Transverse colon (tissue), 4 donors: ENCODE measurements around the gene ZNF581. TPM values are rescaled to one million over a fixed set of nuclear protein-coding genes. Genes with fewer than 3 reads are reported as not detected.

Experiments used
- DNase-seq: peaks from one replicate; pipeline ENCODE4 v3.0.0-alpha.2; 2019
- H3K27ac ChIP-seq, 4 donors: fragments of 200-600 bp; sonication (generic); 2 replicates each; pipeline ENCODE4 v1.5.1; 2016 to 2018; ENCODE audit warnings: inconsistent platforms in 4 of 4
- H3K27me3 ChIP-seq: fragments of 200-600 bp; sonication (generic); 2 replicates; pipeline ENCODE4 v1.5.1; 2017; ENCODE audit warnings: inconsistent platforms
- H3K36me3 ChIP-seq, 4 donors: fragments of 200-600 bp; sonication (generic); 2 replicates each; pipeline ENCODE4 v1.5.1; 2017 to 2019; ENCODE audit warnings: inconsistent platforms in 4 of 4
- H3K4me1 ChIP-seq, 4 donors: fragments of 200-600 bp; sonication (generic); 2 replicates each; pipeline ENCODE4 v1.5.1; 2017 to 2020; ENCODE audit warnings: inconsistent platforms in 4 of 4
- H3K4me3 ChIP-seq, 4 donors: fragments of 200-600 bp; sonication (generic); 1 replicate in 1 of 4; 2 replicates in 3 of 4; pipeline versions ENCODE4 v1.5.1 to v1.6.1; 2017 to 2019; ENCODE audit warnings: inconsistent platforms in 4 of 4
- H3K9me3 ChIP-seq, 2 donors: fragments of 200-600 bp; sonication (generic); 2 replicates each; pipeline ENCODE4 v1.5.1; 2017 to 2019; ENCODE audit warnings: inconsistent platforms in 2 of 2
- CTCF ChIP-seq, 5 experiments: fragments of 200-600 bp in 3 of 5; fragments of 450-650 bp in 2 of 5; sonication (generic) in 3 of 5; IDR thresholded peaks; 1 replicate in 2 of 5; 2 replicates in 3 of 5; pipeline ENCODE4 v1.5.1; 2016 to 2017; ENCODE audit warnings: antibody characterized with exemption in 5 of 5, inconsistent platforms in 3 of 5, mild to moderate bottlenecking in 2 of 5, moderate library complexity in 1 of 5
- EP300 ChIP-seq: sonication (generic); formaldehyde crosslinking; IDR thresholded peaks from one replicate; pipeline ENCODE4 v1.6.1; 2017; ENCODE audit warnings: antibody characterized with exemption, low read depth
- POLR2A ChIP-seq: fragments of 450-650 bp; IDR thresholded peaks from one replicate; pipeline ENCODE4 v1.6.1; 2016; ENCODE audit warnings: antibody characterized with exemption, mild to moderate bottlenecking, moderate library complexity
- POLR2AphosphoS5 ChIP-seq, 3 donors: sonication (generic); formaldehyde crosslinking; IDR thresholded peaks; one replicate each; pipeline ENCODE4 v1.6.1; 2016; ENCODE audit warnings: antibody characterized with exemption in 3 of 3
- WGBS, 2 donors: methylation state at CpG; one replicate each; pipeline ENCODE4 v1.1.5; 2018; ENCODE audit warnings: low coverage in 1 of 2; 5-methylcytosine and 5-hydroxymethylcytosine counted together
- in situ Hi-C, 4 donors: fragments of 200-750 bp; cut with MboI; loops; one replicate each; pipeline versions ENCODE4 v1.15.0 to v1.15.1; 2017; ENCODE audit warnings: low sequenced_read_pairs in 3 of 4, low pct_ligation_motif_present in 1 of 4, low pct_unique_long_range_greater_than_20kb in 1 of 4
- intact Hi-C: fragments of 100-400 bp; cut with DNase I; formaldehyde crosslinking; loops from one replicate; pipeline ENCODE4 v1.15.1; 2023; ENCODE audit warnings: low total_unique reads
- total RNA-seq, 4 donors: library from RNA; depleted of rRNA; stranded (reverse); fragments of >200 nt; gene quantifications; one replicate each; pipeline ENCODE4 v1.1.0, GENCODE V29; 2016

ZNF581 gene
- total RNA-seq, 4 donors from 2014 or later, result 4.1 to 19.7 (median 10.0) TPM

- WGBS, 2 donors, result 56 to 72% methylated on average over 6 to 9 of the region's 9 CpGs
- Histone ChIP-seq H3K27ac (peak overlapping the region; percentile 94 to 99 (median 96)), H3K27me3 (no peaks in the 10 kb centered on the region), H3K36me3 (no peaks in the 10 kb centered on the region), H3K4me1 (peaks cover 12 to 35% (median 19%) of the 10 kb centered on the region in 4 donors), H3K9me3 (no peaks in the 10 kb centered on the region), H3K4me3 (no peak overlapping the region)
- DNase-seq, result no peak
- in situ Hi-C loops, result loop anchor here in 1 of 4 donors (10.0 kb wide), 1 partner anchor 92 kb away; no protein-coding TSS in a partner anchor
- intact Hi-C loops, result loop anchor here (10.0 kb wide), 1 partner anchor 492 kb away; the partner anchor contains the start of gene PPP1R12C
- TF ChIP-seq POLR2A (no peak), CTCF (IDR thresholded peaks at IDR 0.05) (no peak), POLR2AphosphoS5 (IDR thresholded peaks at IDR 0.05) (no peak), EP300 (no peak)
Observed at GRCh38 chr19:55606817-55607216, 36.6 kb upstream of the ZNF581 start.

GRCh38 chr19:55609326-55609725, 34.1 kb upstream of the ZNF581 start:
- TF ChIP-seq EP300 (no peak), POLR2A (no peak), CTCF (IDR thresholded peaks at IDR 0.05) (no peak), POLR2AphosphoS5 (IDR thresholded peaks at IDR 0.05) (no peak)
- DNase-seq, result no peak
- peaks cover 10 to 26% (median 16%) of the 10 kb centered on the region in 4 donors for H3K4me1 ChIP-seq
- no peaks in the 10 kb centered on the region for H3K36me3 ChIP-seq
- no peak overlapping the region for H3K27ac ChIP-seq
- no peak overlapping the region for H3K4me3 ChIP-seq
- H3K27me3 ChIP-seq, result no peaks in the 10 kb centered on the region
- in situ Hi-C loops (loop anchor here in 1 of 4 donors (10.0 kb wide), 1 partner anchor 95 kb away; no protein-coding TSS in a partner anchor), intact Hi-C loops (loop anchor here (10.0 kb wide), 1 partner anchor 495 kb away; the partner anchor contains the start of gene PPP1R12C)
- 95 to 97% methylated on average over 5 of the region's 5 CpGs for WGBS, 2 donors
- H3K9me3 ChIP-seq, result no peaks in the 10 kb centered on the region

- no peak overlapping the region for H3K4me3 ChIP-seq
- no peaks in the 10 kb centered on the region for H3K9me3 ChIP-seq
- intact Hi-C loops (loop anchor here (10.0 kb wide), 1 partner anchor 97 kb away; no protein-coding TSS in a partner anchor), in situ Hi-C loops (no loop called here)
- H3K27ac ChIP-seq, result no peak overlapping the region
- TF ChIP-seq POLR2AphosphoS5 (IDR thresholded peaks at IDR 0.05) (no peak), CTCF (IDR thresholded peaks at IDR 0.05) (no peak), POLR2A (no peak), EP300 (no peak)
- H3K4me1 ChIP-seq, result peaks cover 4 to 13% (median 5%) of the 10 kb centered on the region in 4 donors
- 80 to 95% methylated on average over 3 to 15 of the region's 15 CpGs for WGBS, 2 donors
- no peak for DNase-seq
- no peaks in the 10 kb centered on the region for H3K27me3 ChIP-seq
- H3K36me3 ChIP-seq, result peaks cover 0 to 14% (median 5%) of the 10 kb centered on the region in 4 donors
Observed at GRCh38 chr19:55611300-55611982, 32.0 kb upstream of the ZNF581 start.

GRCh38 chr19:55611983-55612645, 31.3 kb upstream of the ZNF581 start:
- in situ Hi-C loops, result no loop called here
- Histone ChIP-seq H3K27me3 (no peaks in the 10 kb centered on the region), H3K4me3 (no peak overlapping the region), H3K9me3 (no peaks in the 10 kb centered on the region), H3K4me1 (peaks cover 0 to 6% (median 0%) of the 10 kb centered on the region in 4 donors), H3K27ac (no peak overlapping the region), H3K36me3 (peaks cover 0 to 17% (median 6%) of the 10 kb centered on the region in 4 donors)
- intact Hi-C loops, result loop anchor here (10.0 kb wide), 1 partner anchor 97 kb away; no protein-coding TSS in a partner anchor
- no peak for TF ChIP-seq EP300
- TF ChIP-seq CTCF (IDR thresholded peaks at IDR 0.05), result no peak
- TF ChIP-seq POLR2A, result no peak
- no peak for TF ChIP-seq POLR2AphosphoS5 (IDR thresholded peaks at IDR 0.05)
- DNase-seq, result no peak
- WGBS, 2 donors, result 83 to 88% methylated on average over 1 to 3 of the region's 3 CpGs
